Neuronal stem cell (in vitro differentiated cells): Measurements from ENCODE around the gene ANKRA2.
"Not testable (repeated sequence)": the region's sequence is repeated elsewhere in the genome, so short reads cannot be mapped to it uniquely, and the experiment has no call there.

Experiments used
- DNase-seq: peaks from one replicate; pipeline ENCODE4 v3.0.0-alpha.2; 2013; ENCODE audit warnings: low spot score
- H2AFZ ChIP-seq: one replicate; pipeline ENCODE4 v1.6.1; 2013; ENCODE audit warnings: mild to moderate bottlenecking, low read length, inconsistent platforms
- H2AK5ac ChIP-seq: 2 replicates; pipeline ENCODE4 v1.6.1; 2013; ENCODE audit warnings: low read depth, mild to moderate bottlenecking, inconsistent platforms, low read length, moderate library complexity, mixed read lengths
- H2BK120ac ChIP-seq: 2 replicates; pipeline ENCODE4 v1.6.1; 2013; ENCODE audit warnings: low read depth, mild to moderate bottlenecking, inconsistent platforms, low read length, moderate library complexity, mixed read lengths
- H2BK12ac ChIP-seq: one replicate; pipeline ENCODE4 v1.6.1; 2013; ENCODE audit warnings: low read length, inconsistent platforms
- H2BK15ac ChIP-seq: 2 replicates; pipeline ENCODE4 v1.6.1; 2013; ENCODE audit warnings: mild to moderate bottlenecking, low read length, inconsistent platforms, mixed read lengths
- H2BK5ac ChIP-seq: one replicate; pipeline ENCODE4 v1.6.1; 2013; ENCODE audit warnings: inconsistent platforms, mild to moderate bottlenecking, low read length, moderate library complexity
- H3K14ac ChIP-seq: one replicate; pipeline ENCODE4 v1.6.1; 2013; ENCODE audit warnings: low read length, inconsistent platforms
- H3K18ac ChIP-seq: 2 replicates; pipeline ENCODE4 v1.6.1; 2013; ENCODE audit warnings: low read length, inconsistent platforms
- H3K23ac ChIP-seq: 2 replicates; pipeline ENCODE4 v1.6.1; 2013; ENCODE audit warnings: low read depth, mild to moderate bottlenecking, mixed read lengths, low read length, inconsistent platforms; ENCODE audit not compliant: poor library complexity
- H3K27ac ChIP-seq: replicated peaks from 3 replicates; pipeline ENCODE4 v1.5.1; 2013; ENCODE audit warnings: low read length, inconsistent platforms
- H3K27me3 ChIP-seq, 3 experiments: 2 replicates each; pipeline ENCODE4 v1.6.1; 2013; ENCODE audit warnings: low read length in 3 of 3, mild to moderate bottlenecking in 2 of 3, inconsistent platforms in 1 of 3, low read depth in 1 of 3, mixed read lengths in 1 of 3, moderate library complexity in 1 of 3; ENCODE audit not compliant: control insufficient read depth in 3 of 3, insufficient read depth in 3 of 3
- H3K36me3 ChIP-seq, 2 donors: replicated peaks in 1 of 2; 2 replicates each; pipeline ENCODE4 v1.6.1; 2013; ENCODE audit warnings: low read length in 2 of 2; ENCODE audit not compliant: control insufficient read depth in 2 of 2, insufficient read depth in 2 of 2
- H3K4ac ChIP-seq: 2 replicates; pipeline ENCODE4 v1.6.1; 2013; ENCODE audit warnings: inconsistent platforms, mild to moderate bottlenecking, low read length, moderate library complexity
- H3K4me1 ChIP-seq, 2 donors: 1 replicate in 1 of 2; 2 replicates in 1 of 2; pipeline ENCODE4 v1.6.1; 2013; ENCODE audit warnings: low read length in 2 of 2, low read depth in 1 of 2; ENCODE audit not compliant: control insufficient read depth in 2 of 2, insufficient read depth in 1 of 2
- H3K4me2 ChIP-seq: one replicate; pipeline ENCODE4 v1.6.1; 2013; ENCODE audit warnings: mild to moderate bottlenecking, low read length, inconsistent platforms; ENCODE audit not compliant: insufficient read depth, poor library complexity, severe bottlenecking
- H3K4me3 ChIP-seq, 2 donors: 2 replicates each; pipeline ENCODE4 v1.5.1; 2013; ENCODE audit warnings: low read length in 2 of 2, mild to moderate bottlenecking in 2 of 2, inconsistent platforms in 1 of 2, moderate library complexity in 1 of 2
- H3K79me1 ChIP-seq: one replicate; pipeline ENCODE4 v1.6.1; 2013; ENCODE audit warnings: low read depth, mild to moderate bottlenecking, inconsistent platforms, low read length, moderate library complexity
- H3K9ac ChIP-seq: one replicate; pipeline ENCODE4 v1.6.1; 2013; ENCODE audit warnings: mild to moderate bottlenecking, low read depth, low read length, inconsistent platforms; ENCODE audit not compliant: poor library complexity
- H3K9me3 ChIP-seq, 2 donors: replicated peaks in 1 of 2; 2 replicates each; pipeline versions ENCODE3 to v1.6.1; 2013; ENCODE audit warnings: low read length in 2 of 2, mild to moderate bottlenecking in 2 of 2, inconsistent platforms in 1 of 2, low read depth in 1 of 2, mixed read lengths in 1 of 2, moderate library complexity in 1 of 2; ENCODE audit not compliant: control insufficient read depth in 2 of 2, insufficient read depth in 1 of 2
- H4K8ac ChIP-seq: one replicate; pipeline ENCODE4 v1.6.1; 2013; ENCODE audit warnings: low read depth, mild to moderate bottlenecking, inconsistent platforms, low read length, moderate library complexity
- H4K91ac ChIP-seq: one replicate; pipeline ENCODE4 v1.6.1; 2013; ENCODE audit warnings: low read length, low read depth, mild to moderate bottlenecking, inconsistent platforms; ENCODE audit not compliant: poor library complexity
- WGBS, 2 donors: extraction: QIAGEN DNeasy Blood & Tissue Kit; methylation state at CpG; one replicate each; pipeline ENCODE4 v1.1.7; 2013; ENCODE audit warnings: missing lambda C conversion rate in 2 of 2, mixed read lengths in 1 of 2; ENCODE audit not compliant: insufficient read length in 2 of 2, insufficient replicate concordance in 1 of 2; ENCODE audit errors: extremely low coverage in 2 of 2; 5-methylcytosine and 5-hydroxymethylcytosine counted together

Gene ANKRA2

DNA sequence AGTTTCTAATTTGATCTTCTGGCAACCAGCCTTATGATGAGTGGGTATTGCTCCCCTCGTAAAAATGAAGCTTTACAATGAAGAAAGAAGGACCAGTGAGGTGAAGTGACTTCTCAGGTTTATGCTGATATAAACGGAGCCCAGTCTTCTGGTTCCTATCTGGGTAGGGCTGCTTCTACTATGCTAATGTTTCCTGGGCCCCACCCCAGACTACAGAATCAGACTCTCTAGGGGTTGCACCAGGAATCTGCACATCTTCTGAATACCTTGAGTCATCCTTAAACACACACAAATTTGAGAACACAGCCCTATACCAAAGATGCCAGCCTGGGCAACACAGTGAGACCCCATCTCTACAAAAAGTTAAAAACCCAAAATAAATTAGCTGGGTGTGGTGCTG lies 51.0 kb downstream of the ANKRA2 start:
- H2AK5ac ChIP-seq, result no peak overlapping the region
- no peaks in the 10 kb centered on the region for H3K9me3 ChIP-seq
- DNase-seq, result no peak
- no peak overlapping the region for H3K9ac ChIP-seq
- H3K14ac ChIP-seq, result no peak overlapping the region
- no peak overlapping the region for H3K27ac ChIP-seq
- no peaks in the 10 kb centered on the region for H3K4me1 ChIP-seq
- no peak overlapping the region for H4K91ac ChIP-seq
- H3K4ac ChIP-seq, result no peak overlapping the region
- no peak overlapping the region for H3K4me2 ChIP-seq
- H3K36me3 ChIP-seq, result no peaks in the 10 kb centered on the region
- H3K27me3 ChIP-seq, result no peaks in the 10 kb centered on the region
- H2AFZ ChIP-seq, result no peak overlapping the region
- no peak overlapping the region for H4K8ac ChIP-seq
- no peak overlapping the region for H2BK12ac ChIP-seq
- no peak overlapping the region for H2BK120ac ChIP-seq
- no peak overlapping the region for H2BK15ac ChIP-seq
- H3K79me1 ChIP-seq, result no peaks in the 10 kb centered on the region
- H3K4me3 ChIP-seq, result no peak overlapping the region
- H3K18ac ChIP-seq, result no peak overlapping the region
- no peak overlapping the region for H3K23ac ChIP-seq
- WGBS, 2 donors, result no CpG with 5 or more reads among the region's 2 CpGs
- H2BK5ac ChIP-seq, result no peak overlapping the region

- no peak overlapping the region for H2BK15ac ChIP-seq
- H2BK12ac ChIP-seq, result no peak overlapping the region
- no peak overlapping the region for H3K18ac ChIP-seq
- H2AFZ ChIP-seq, result no peak overlapping the region
- no peak overlapping the region for H3K4me2 ChIP-seq
- H3K14ac ChIP-seq, result no peak overlapping the region
- H3K4ac ChIP-seq, result no peak overlapping the region
- H3K9ac ChIP-seq, result no peak overlapping the region
- no peak for DNase-seq
- no peaks in the 10 kb centered on the region for H3K4me1 ChIP-seq
- H3K4me3 ChIP-seq, result no peak overlapping the region
- no peak overlapping the region for H2AK5ac ChIP-seq
- no peaks in the 10 kb centered on the region for H3K27me3 ChIP-seq
- H3K27ac ChIP-seq, result no peak overlapping the region
- H3K9me3 ChIP-seq, result no peaks in the 10 kb centered on the region
- H4K91ac ChIP-seq, result no peak overlapping the region
- H2BK5ac ChIP-seq, result no peak overlapping the region
- H2BK120ac ChIP-seq, result no peak overlapping the region
- no peak overlapping the region for H3K23ac ChIP-seq
- no peaks in the 10 kb centered on the region for H3K36me3 ChIP-seq
- no peaks in the 10 kb centered on the region for H3K79me1 ChIP-seq
- H4K8ac ChIP-seq, result no peak overlapping the region
- WGBS, 2 donors, result no CpG with 5 or more reads among the region's 3 CpGs
Observed at GRCh38 chr5:73513996-73514395, 51.4 kb downstream of the ANKRA2 start.

DNA sequence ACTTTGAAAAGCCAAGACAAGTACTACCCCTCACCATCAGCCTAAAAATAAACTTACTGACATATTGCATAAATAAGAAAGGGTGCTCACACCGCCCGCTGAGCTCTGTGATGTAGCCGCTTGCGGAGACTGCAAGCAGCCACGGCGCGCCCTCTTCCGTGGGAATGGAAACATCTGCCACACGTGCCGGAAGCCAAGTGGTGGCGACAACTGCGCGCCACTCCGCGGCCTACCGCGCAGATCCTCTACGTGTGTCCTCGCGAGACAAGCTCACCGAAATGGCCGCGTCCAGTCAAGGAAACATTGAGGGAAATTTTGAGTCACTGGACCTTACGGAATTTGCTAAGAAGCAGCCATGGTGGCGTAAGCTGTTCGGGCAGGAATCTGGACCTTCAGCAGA lies 56.9 kb downstream of the ANKRA2 start:
- no CpG with 5 or more reads among the region's 26 CpGs for WGBS, 2 donors

DNA sequence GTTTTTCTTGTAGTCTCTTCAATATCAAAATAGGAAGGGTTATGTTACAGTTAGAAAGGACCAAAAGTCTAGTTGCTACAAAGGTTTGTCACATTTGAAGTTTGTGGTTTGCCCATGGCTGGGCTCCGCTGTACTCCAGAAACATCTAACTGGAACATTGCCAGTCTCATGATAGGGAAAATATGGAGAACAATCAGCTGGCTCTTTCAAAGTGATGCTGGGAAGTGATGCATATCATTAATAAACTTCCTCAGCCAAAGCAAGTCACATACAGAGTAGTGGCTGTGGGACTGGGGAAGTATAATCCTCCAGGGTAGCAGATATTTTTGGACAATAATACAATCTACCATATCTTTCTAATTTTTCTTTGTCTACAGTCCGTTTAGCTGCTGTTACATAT lies 58.4 kb downstream of the ANKRA2 start:
- no peaks in the 10 kb centered on the region for H3K4me1 ChIP-seq
- H4K8ac ChIP-seq, result no peak overlapping the region
- no peak overlapping the region for H2BK120ac ChIP-seq
- WGBS, 2 donors, result no CpG with 5 or more reads among the region's 2 CpGs
- no peak overlapping the region for H3K9ac ChIP-seq
- no peak overlapping the region for H3K14ac ChIP-seq
- no peak overlapping the region for H3K4me3 ChIP-seq
- no peak overlapping the region for H2BK15ac ChIP-seq
- H2BK5ac ChIP-seq, result no peak overlapping the region
- no peaks in the 10 kb centered on the region for H3K27me3 ChIP-seq
- H3K36me3 ChIP-seq, result peaks cover 12 to 52% of the 10 kb centered on the region in 2 donors
- no peak overlapping the region for H4K91ac ChIP-seq
- DNase-seq, result no peak
- H3K27ac ChIP-seq, result no peak overlapping the region
- H2AK5ac ChIP-seq, result no peak overlapping the region
- no peak overlapping the region for H3K23ac ChIP-seq
- H3K9me3 ChIP-seq, result no peaks in the 10 kb centered on the region
- H2AFZ ChIP-seq, result no peak overlapping the region
- no peaks in the 10 kb centered on the region for H3K79me1 ChIP-seq
- no peak overlapping the region for H3K18ac ChIP-seq
- H3K4ac ChIP-seq, result no peak overlapping the region
- H3K4me2 ChIP-seq, result no peak overlapping the region
- no peak overlapping the region for H2BK12ac ChIP-seq

More for the DNA sequence above, 56.9 kb downstream of the ANKRA2 start:
- not testable (repeated sequence) for H3K4me1 ChIP-seq, H3K23ac ChIP-seq, H3K79me1 ChIP-seq, H2AFZ ChIP-seq, H3K4me2 ChIP-seq, H3K27me3 ChIP-seq, H2BK15ac ChIP-seq, H4K8ac ChIP-seq, H3K4me3 ChIP-seq, H2AK5ac ChIP-seq, H3K18ac ChIP-seq, H3K4ac ChIP-seq, H2BK5ac ChIP-seq, DNase-seq, H2BK12ac ChIP-seq, H2BK120ac ChIP-seq, H3K9ac ChIP-seq, H4K91ac ChIP-seq, H3K9me3 ChIP-seq, H3K27ac ChIP-seq, H3K14ac ChIP-seq
- peaks cover 8 to 37% of the 10 kb centered on the region in 2 donors for H3K36me3 ChIP-seq
